Activated naive CD4-positive, alpha-beta T cell treated with anti-CD3 and anti-CD28 coated beads for 36 hours (primary cell): ENCODE results near the gene PLEKHN1. TPM values are rescaled to one million over a fixed set of nuclear protein-coding genes. Genes with fewer than 3 reads are reported as not detected.
A peak's percentile ranks its signal among the peaks of the same experiment; 100 is the strongest.

Source experiments
- CTCF ChIA-PET: fragments of 350-600 bp; sonication (Branson Sonifier 250); formaldehyde crosslinking; loops from one replicate; lab custom pipeline; 2021; ENCODE audit warnings: antibody characterized with exemption; lab: Charles Lee
- DNase-seq: peaks from one replicate; pipeline ENCODE4 v3.0.0-alpha.2; 2020
- H3K27ac Mint-ChIP-seq: one replicate; pipeline ENCODE4 v1.8.0; 2021; ENCODE audit warnings: mild to moderate bottlenecking, mixed read lengths
- H3K27me3 Mint-ChIP-seq: one replicate; pipeline ENCODE4 v1.8.0; 2021; ENCODE audit warnings: low read depth, mixed read lengths
- H3K36me3 Mint-ChIP-seq: one replicate; pipeline ENCODE4 v1.8.0; 2021; ENCODE audit warnings: low read depth, mixed read lengths
- H3K4me1 Mint-ChIP-seq: one replicate; pipeline ENCODE4 v1.8.0; 2021; ENCODE audit warnings: low read depth, mixed read lengths
- H3K4me3 Mint-ChIP-seq: one replicate; pipeline ENCODE4 v1.8.0; 2021; ENCODE audit warnings: mild to moderate bottlenecking, moderate library complexity, mixed read lengths
- H3K9me3 Mint-ChIP-seq: one replicate; pipeline ENCODE4 v1.8.0; 2021; ENCODE audit warnings: mixed read lengths
- intact Hi-C: fragments of 100-400 bp; cut with micrococcal nuclease; formaldehyde crosslinking; loops from one replicate; pipeline ENCODE4 v1.15.1; 2023
- total RNA-seq, 2 experiments: library from RNA; stranded (reverse); gene quantifications; one replicate each; pipeline ENCODE4 v1.2.3, GENCODE V29; 2021

PLEKHN1 gene
- total RNA-seq, 2 experiments from 2014 or later = 0.52 to 0.69 TPM

DNA sequence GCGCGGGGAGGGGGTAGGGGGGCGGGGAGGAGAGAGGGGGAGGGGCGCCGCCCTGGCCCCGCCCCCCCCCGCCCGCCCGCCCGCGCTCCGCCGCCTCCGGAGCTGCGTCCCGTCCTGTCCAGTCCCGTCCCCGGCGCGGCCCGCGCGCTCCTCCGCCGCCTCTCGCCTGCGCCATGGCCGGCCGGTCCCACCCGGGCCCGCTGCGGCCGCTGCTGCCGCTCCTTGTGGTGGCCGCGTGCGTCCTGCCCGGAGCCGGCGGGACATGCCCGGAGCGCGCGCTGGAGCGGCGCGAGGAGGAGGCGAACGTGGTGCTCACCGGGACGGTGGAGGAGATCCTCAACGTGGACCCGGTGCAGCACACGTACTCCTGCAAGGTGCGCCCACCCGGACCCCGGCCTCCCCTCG lies 53.7 kb downstream of the PLEKHN1 start, which contains the start of gene AGRN:
Gene AGRN, plus strand, starts transcription at position 121 of the 405 bp plus-strand sequence. Its CDS starts 53 bp downstream, at position 174.
- Mint-ChIP-seq H3K9me3 (no peaks in the 10 kb centered on the region), H3K4me1 (peaks cover 10% of the 10 kb centered on the region), H3K4me3 (peak within 1 kb of the TSS; percentile 68), H3K36me3 (no peaks in the 10 kb centered on the region), H3K27me3 (peaks cover 4% of the 10 kb centered on the region), H3K27ac (no peak within 1 kb of the TSS)
- DNase-seq = no peak
- CTCF ChIA-PET = no interaction called here
- intact Hi-C loops = loop anchor here (1.0 kb wide), 1 partner anchor 44 kb away; no protein-coding TSS in a partner anchor

DNA sequence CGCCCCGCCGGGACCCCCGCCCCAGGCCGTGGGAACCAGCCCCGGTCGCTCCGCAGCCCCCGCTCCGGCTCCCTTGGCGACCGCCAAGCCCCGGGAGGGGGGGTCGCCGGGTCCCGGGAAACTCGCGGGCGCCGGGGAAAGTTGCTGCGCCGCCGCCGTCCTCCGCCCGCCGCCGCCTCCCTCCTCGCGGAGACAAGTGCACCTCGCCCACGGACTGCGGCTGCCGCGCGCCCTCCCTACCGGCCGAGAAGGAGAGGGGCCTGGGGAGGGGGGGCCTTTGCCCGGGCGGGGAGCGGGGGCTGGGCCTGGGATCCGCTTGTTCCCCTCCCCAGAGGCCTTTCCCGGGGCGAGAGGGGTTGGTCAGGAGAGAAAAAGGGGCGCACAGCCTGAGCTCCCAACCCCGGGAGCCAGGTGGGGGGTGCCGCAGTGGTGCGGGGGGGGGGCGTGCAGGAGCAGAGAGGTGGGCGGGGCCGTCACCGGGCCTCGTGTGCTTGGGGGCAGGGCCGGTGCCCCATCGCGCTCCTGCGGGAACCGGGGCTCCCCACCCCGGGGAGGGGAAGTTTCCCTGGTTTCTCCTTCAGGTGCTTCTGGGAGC lies 54.2 kb downstream of the PLEKHN1 start:
- Mint-ChIP-seq H3K36me3 (no peaks in the 10 kb centered on the region), H3K27ac (no peak overlapping the region), H3K9me3 (no peaks in the 10 kb centered on the region), H3K27me3 (peaks cover 4% of the 10 kb centered on the region), H3K4me3 (no peak overlapping the region), H3K4me1 (peaks cover 10% of the 10 kb centered on the region)
- CTCF ChIA-PET = no interaction called here
- DNase-seq = no peak
- intact Hi-C loops = no loop called here

DNA sequence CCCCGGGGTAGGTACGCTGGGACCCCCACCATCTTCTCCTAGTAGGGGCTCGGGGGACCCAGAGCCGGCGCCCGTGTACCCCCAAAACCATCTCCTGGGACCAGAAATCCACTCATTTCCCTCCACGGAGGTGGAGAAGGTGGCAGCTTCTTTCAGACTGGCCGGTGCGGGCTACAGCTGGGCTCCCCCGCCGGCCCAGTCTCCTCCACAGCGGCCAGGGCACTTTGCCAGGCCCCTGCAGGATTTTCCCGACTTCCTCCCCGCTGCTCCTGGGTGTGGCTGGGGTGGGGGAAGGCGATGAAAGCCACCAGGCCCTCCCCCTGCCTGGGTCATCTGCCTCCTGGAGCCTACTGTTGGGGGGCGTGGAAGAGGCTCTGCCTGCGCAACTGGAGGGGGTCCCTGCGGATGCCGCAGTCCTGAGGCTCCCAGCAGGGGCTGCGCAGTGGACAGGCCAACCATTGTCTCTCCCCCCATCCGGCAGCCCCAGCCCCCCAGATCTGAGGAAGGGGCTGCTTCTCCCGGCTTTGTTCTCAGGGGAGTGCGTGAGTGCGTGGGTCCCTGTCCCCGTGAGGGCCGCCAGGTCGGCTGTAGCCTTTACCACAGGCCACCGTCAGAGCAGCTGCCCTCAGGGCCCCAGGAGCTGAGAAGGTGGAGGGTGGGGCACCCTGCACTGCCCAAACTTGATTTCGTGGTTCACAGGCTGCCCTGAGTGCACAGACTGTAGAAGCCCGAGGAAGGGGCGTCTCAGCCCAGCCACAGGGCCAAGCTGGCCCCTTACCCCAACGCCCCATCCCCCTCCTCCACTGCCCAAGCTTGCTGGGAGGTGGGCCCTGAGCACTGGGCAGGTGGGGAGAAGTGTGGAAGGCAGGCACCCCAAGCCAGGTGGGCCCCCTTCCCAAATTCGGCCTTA lies 55.0 kb downstream of the PLEKHN1 start:
- Mint-ChIP-seq H3K4me1 (peaks cover 10% of the 10 kb centered on the region), H3K4me3 (peak overlapping the region; percentile 46), H3K9me3 (no peaks in the 10 kb centered on the region), H3K36me3 (no peaks in the 10 kb centered on the region), H3K27me3 (peaks cover 4% of the 10 kb centered on the region), H3K27ac (no peak overlapping the region)
- DNase-seq = no peak
- intact Hi-C loops = no loop called here
- CTCF ChIA-PET = no interaction called here

DNA sequence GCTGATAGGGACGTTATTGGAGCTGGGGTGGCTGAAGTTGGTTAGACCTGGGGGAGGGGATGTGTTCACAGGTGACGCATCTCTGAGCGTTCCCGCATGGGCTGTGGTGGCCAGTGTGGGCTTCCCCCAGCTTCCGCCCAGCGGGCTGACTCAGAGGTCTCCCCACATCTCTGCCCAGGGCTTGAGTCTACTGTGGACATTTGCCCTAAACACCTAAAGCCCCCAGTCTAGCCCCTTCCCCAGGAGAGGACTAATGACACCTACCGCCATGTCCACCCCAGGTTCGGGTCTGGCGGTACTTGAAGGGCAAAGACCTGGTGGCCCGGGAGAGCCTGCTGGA lies 55.6 kb downstream of the PLEKHN1 start:
- peaks cover 4% of the 10 kb centered on the region for H3K27me3 Mint-ChIP-seq
- H3K9me3 Mint-ChIP-seq = no peaks in the 10 kb centered on the region
- H3K4me3 Mint-ChIP-seq = no peak overlapping the region
- H3K36me3 Mint-ChIP-seq = no peaks in the 10 kb centered on the region
- no peak for DNase-seq
- H3K27ac Mint-ChIP-seq = no peak overlapping the region
- CTCF ChIA-PET = no interaction called here
- H3K4me1 Mint-ChIP-seq = peaks cover 10% of the 10 kb centered on the region
- intact Hi-C loops = no loop called here

DNA sequence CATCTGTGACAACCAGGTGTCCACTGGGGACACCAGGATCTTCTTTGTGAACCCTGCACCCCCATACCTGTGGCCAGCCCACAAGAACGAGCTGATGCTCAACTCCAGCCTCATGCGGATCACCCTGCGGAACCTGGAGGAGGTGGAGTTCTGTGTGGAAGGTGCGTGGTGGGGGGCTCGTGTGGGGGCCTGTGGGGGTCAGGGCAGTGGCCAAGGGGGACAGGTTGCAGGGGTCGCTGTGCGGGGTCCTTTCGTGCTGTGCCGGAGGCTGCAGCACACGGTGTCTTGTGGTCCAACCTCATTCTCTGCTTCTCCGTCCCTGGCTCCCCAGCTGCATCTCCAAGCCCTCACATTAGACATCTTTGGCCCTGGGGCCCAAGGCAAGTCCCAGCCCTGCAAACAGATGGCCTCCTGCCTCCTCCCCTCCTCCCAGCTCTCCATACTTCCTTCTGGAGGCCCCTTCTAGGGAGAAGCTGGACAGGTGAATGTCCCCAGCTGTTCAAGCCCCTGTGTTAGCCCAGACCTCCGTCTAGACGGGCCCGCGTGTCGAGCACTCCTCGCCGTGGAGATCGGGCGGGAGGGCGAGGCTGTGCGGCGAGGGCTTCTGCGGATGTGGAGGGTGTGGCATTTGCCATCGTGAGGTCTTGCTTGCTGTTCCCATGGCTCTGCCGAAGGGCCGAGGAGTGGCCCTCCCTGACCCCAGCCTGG lies 56.2 kb downstream of the PLEKHN1 start:
- H3K9me3 Mint-ChIP-seq = no peaks in the 10 kb centered on the region
- no peak for DNase-seq
- no peaks in the 10 kb centered on the region for H3K36me3 Mint-ChIP-seq
- no peak overlapping the region for H3K27ac Mint-ChIP-seq
- H3K27me3 Mint-ChIP-seq = peaks cover 4% of the 10 kb centered on the region
- peaks cover 5% of the 10 kb centered on the region for H3K4me1 Mint-ChIP-seq
- CTCF ChIA-PET = interaction anchor here (1.3 kb wide), 1 partner anchor 11 kb away, joined by 5 read pairs; no protein-coding TSS in a partner anchor
- intact Hi-C loops = no loop called here
- H3K4me3 Mint-ChIP-seq = no peak overlapping the region

GRCh38 chr1:1023700-1024099 lies 57.4 kb downstream of the PLEKHN1 start:
- peaks cover 4% of the 10 kb centered on the region for H3K27me3 Mint-ChIP-seq
- DNase-seq = no peak
- CTCF ChIA-PET = interaction anchor here (0.7 to 1.3 kb wide), 2 partner anchors 10 to 19 kb away, joined by 3 to 5 read pairs; no protein-coding TSS in a partner anchor
- peaks cover 4% of the 10 kb centered on the region for H3K4me1 Mint-ChIP-seq
- no peak overlapping the region for H3K4me3 Mint-ChIP-seq
- intact Hi-C loops = no loop called here
- no peaks in the 10 kb centered on the region for H3K36me3 Mint-ChIP-seq
- no peaks in the 10 kb centered on the region for H3K9me3 Mint-ChIP-seq
- H3K27ac Mint-ChIP-seq = no peak overlapping the region

GRCh38 chr1:1024149-1024770 lies 58.0 kb downstream of the PLEKHN1 start:
- H3K27ac Mint-ChIP-seq = no peak overlapping the region
- CTCF ChIA-PET = interaction anchor here (0.7 to 1.3 kb wide), 2 partner anchors 9 to 20 kb away, joined by 3 to 5 read pairs; no protein-coding TSS in a partner anchor
- no peak for DNase-seq
- intact Hi-C loops = no loop called here
- peaks cover 4% of the 10 kb centered on the region for H3K27me3 Mint-ChIP-seq
- H3K36me3 Mint-ChIP-seq = no peaks in the 10 kb centered on the region
- peaks cover 2% of the 10 kb centered on the region for H3K4me1 Mint-ChIP-seq
- H3K9me3 Mint-ChIP-seq = no peaks in the 10 kb centered on the region
- no peak overlapping the region for H3K4me3 Mint-ChIP-seq

DNA sequence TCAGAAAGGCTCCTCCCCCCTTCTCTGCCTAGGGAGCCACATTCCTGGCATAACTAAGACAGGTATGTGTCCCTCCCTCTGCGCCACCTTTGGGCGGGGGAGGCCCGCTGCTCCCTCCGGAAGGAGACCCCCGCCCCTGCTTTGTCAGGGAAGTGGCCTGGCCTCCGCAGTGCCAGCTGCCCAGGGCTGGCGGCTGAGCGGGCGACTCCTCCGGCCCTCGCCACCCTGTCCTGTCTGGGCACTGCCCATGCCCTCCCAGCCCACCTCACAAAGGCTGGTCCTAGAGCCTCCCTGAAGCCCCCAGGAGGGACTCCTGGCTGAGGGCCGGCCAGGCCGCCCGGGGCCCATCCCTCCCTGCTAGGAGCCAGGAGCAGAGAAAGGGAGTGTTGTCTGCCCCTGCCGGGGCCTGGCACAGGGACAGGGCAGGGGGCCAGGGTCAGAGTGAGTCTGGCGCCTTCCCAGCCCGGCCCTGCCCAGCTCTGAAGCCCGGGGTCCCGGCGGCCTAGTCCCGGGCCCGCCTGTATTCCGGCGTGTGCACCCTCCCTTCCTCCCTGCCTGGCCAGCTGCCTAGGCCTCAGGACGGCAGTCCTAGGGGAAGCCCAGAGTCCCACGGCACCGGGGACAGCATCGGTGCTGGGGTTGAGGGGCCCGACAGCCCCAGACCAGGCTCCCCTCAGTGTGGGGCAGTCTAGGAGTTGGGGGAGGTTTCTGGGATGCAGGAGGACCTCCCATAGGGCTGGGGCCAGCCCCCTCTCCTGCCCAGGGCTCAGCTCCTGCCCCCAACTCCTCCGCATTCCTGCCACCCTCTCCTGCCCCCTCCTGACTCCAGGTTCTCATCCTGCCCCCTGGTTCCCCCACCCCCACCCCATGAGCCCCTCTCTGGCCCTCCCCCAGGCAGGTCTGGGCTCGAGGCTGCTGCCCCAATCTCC lies 58.8 kb downstream of the PLEKHN1 start:
- no peak for DNase-seq
- H3K36me3 Mint-ChIP-seq = no peaks in the 10 kb centered on the region
- no peak overlapping the region for H3K4me3 Mint-ChIP-seq
- peaks cover 4% of the 10 kb centered on the region for H3K27me3 Mint-ChIP-seq
- CTCF ChIA-PET = no interaction called here
- intact Hi-C loops = no loop called here
- H3K9me3 Mint-ChIP-seq = no peaks in the 10 kb centered on the region
- peaks cover 2% of the 10 kb centered on the region for H3K4me1 Mint-ChIP-seq
- H3K27ac Mint-ChIP-seq = no peak overlapping the region

Other genes starting within 250 kb of the PLEKHN1 start
- not detected for gene SAMD11, start 42.6 kb upstream of the PLEKHN1 start, total RNA-seq
- 100 to 1,000 TPM; 113 to 119 TPM for gene NOC2L, start 7.2 kb upstream of the PLEKHN1 start, total RNA-seq
- gene KLHL17, start 5.9 kb upstream of the PLEKHN1 start, total RNA-seq = 10 to 100 TPM; 19.4 to 20.2 TPM
- gene PERM1, start 15.6 kb downstream of the PLEKHN1 start, total RNA-seq = not detected
- gene HES4, start 33.6 kb downstream of the PLEKHN1 start, total RNA-seq = 1 to 10 TPM; 4.1 to 4.7 TPM
- gene ISG15, start 47.0 kb downstream of the PLEKHN1 start, total RNA-seq = 100 to 1,000 TPM; 143 to 147 TPM
- gene AGRN, start 53.6 kb downstream of the PLEKHN1 start, total RNA-seq = 10 to 100 TPM; 30.5 to 35.1 TPM
- gene RNF223, start 107.8 kb downstream of the PLEKHN1 start, total RNA-seq = not detected
- gene C1orf159, start 149.6 kb downstream of the PLEKHN1 start, total RNA-seq = 10 to 100 TPM; 14.9 to 18.6 TPM
- gene TTLL10, start 207.4 kb downstream of the PLEKHN1 start, total RNA-seq = not detected
- 10 to 100 TPM; 30.7 to 31.0 TPM for gene TNFRSF18, start 240.1 kb downstream of the PLEKHN1 start, total RNA-seq
- 100 to 1,000 TPM; 107 to 110 TPM for gene TNFRSF4, start 247.7 kb downstream of the PLEKHN1 start, total RNA-seq